H9 (cell line): ENCODE results near the gene TMEM134. TPM values are rescaled to one million over a fixed set of nuclear protein-coding genes. Genes with fewer than 3 reads are reported as not detected.

Source experiments
- DNase-seq: peaks from one replicate; pipeline ENCODE4 v3.0.0-alpha.2; 2017
- H2AFZ ChIP-seq: one replicate; pipeline ENCODE4 v1.6.1; 2013; ENCODE audit warnings: mild to moderate bottlenecking, low read length, control low read depth, moderate library complexity
- H2AK5ac ChIP-seq: 2 replicates; pipeline ENCODE4 v1.6.1; 2013; ENCODE audit warnings: low read length, control low read depth, mixed read lengths; ENCODE audit not compliant: insufficient read length
- H2BK120ac ChIP-seq: one replicate; pipeline ENCODE4 v1.6.1; 2013; ENCODE audit warnings: low read depth, mild to moderate bottlenecking, low read length, control low read depth, inconsistent platforms; ENCODE audit not compliant: poor library complexity, severe bottlenecking
- H2BK12ac ChIP-seq: 2 replicates; pipeline ENCODE4 v1.6.1; 2013; ENCODE audit warnings: low read length, control low read depth, mixed read lengths, low read depth; ENCODE audit not compliant: insufficient read length
- H2BK15ac ChIP-seq: 2 replicates; pipeline ENCODE4 v1.6.1; 2013; ENCODE audit warnings: low read depth, low read length, control low read depth
- H2BK20ac ChIP-seq: one replicate; pipeline ENCODE4 v1.6.1; 2013; ENCODE audit warnings: low read depth, mild to moderate bottlenecking, low read length, control low read depth, inconsistent platforms; ENCODE audit not compliant: poor library complexity, severe bottlenecking
- H2BK5ac ChIP-seq: 2 replicates; pipeline ENCODE4 v1.6.1; 2013; ENCODE audit warnings: low read length, control low read depth, mixed read lengths; ENCODE audit not compliant: insufficient read length
- H3K14ac ChIP-seq: 2 replicates; pipeline ENCODE4 v1.6.1; 2013; ENCODE audit warnings: low read length, control low read depth; ENCODE audit not compliant: insufficient read depth
- H3K18ac ChIP-seq: 2 replicates; pipeline ENCODE4 v1.6.1; 2013; ENCODE audit warnings: low read depth, mild to moderate bottlenecking, mixed read lengths, low read length, control low read depth; ENCODE audit not compliant: insufficient read length
- H3K23ac ChIP-seq: 2 replicates; pipeline ENCODE4 v1.6.1; 2013; ENCODE audit warnings: low read length, control low read depth, mixed read lengths, low read depth; ENCODE audit not compliant: insufficient read length
- H3K23me2 ChIP-seq: 2 replicates; pipeline ENCODE4 v1.6.1; 2013; ENCODE audit warnings: low read depth, mild to moderate bottlenecking, mixed read lengths, low read length, control low read depth; ENCODE audit not compliant: insufficient read length, poor library complexity, severe bottlenecking
- H3K27ac ChIP-seq: 2 replicates; pipeline ENCODE4 v1.5.1; 2013; ENCODE audit warnings: low read length, control low read depth, mixed read lengths, low read depth; ENCODE audit not compliant: insufficient read length
- H3K27me3 ChIP-seq: 2 replicates; pipeline ENCODE4 v1.6.1; 2013; ENCODE audit warnings: low read length, control low read depth, inconsistent platforms; ENCODE audit not compliant: insufficient read depth
- H3K4ac ChIP-seq: 2 replicates; pipeline ENCODE4 v1.6.1; 2013; ENCODE audit warnings: low read depth, mild to moderate bottlenecking, control low read depth, inconsistent platforms, low read length, moderate library complexity
- H3K4me1 ChIP-seq: 2 replicates; pipeline ENCODE4 v1.6.1; 2013; ENCODE audit warnings: low read length, control low read depth, inconsistent platforms; ENCODE audit not compliant: insufficient read depth
- H3K4me2 ChIP-seq: 2 replicates; pipeline ENCODE4 v1.6.1; 2013; ENCODE audit warnings: low read length, control low read depth, mixed read lengths; ENCODE audit not compliant: insufficient read length, insufficient read depth
- H3K56ac ChIP-seq: 2 replicates; pipeline ENCODE4 v1.6.1; 2013; ENCODE audit warnings: low read depth, mild to moderate bottlenecking, mixed read lengths, low read length, control low read depth; ENCODE audit not compliant: insufficient read length
- H3K79me1 ChIP-seq: 2 replicates; pipeline ENCODE4 v1.6.1; 2013; ENCODE audit warnings: low read depth, mild to moderate bottlenecking, moderate library complexity, low read length, control low read depth, inconsistent platforms; ENCODE audit not compliant: insufficient read depth, poor library complexity, severe bottlenecking
- H3K79me2 ChIP-seq: 2 replicates; pipeline ENCODE4 v1.6.1; 2013; ENCODE audit warnings: low read length, control low read depth, inconsistent platforms; ENCODE audit not compliant: insufficient read depth
- H3K9ac ChIP-seq: 2 replicates; pipeline ENCODE4 v1.6.1; 2013; ENCODE audit warnings: low read length, control low read depth, mixed read lengths; ENCODE audit not compliant: insufficient read length; ENCODE audit errors: extremely low read depth
- H3K9me3 ChIP-seq: one replicate; pipeline ENCODE4 v1.6.1; 2013; ENCODE audit warnings: low read depth, low read length, inconsistent platforms; ENCODE audit not compliant: control insufficient read depth
- H3T11ph ChIP-seq: one replicate; pipeline ENCODE4 v1.6.1; 2013; ENCODE audit warnings: mild to moderate bottlenecking, low read length, control low read depth, inconsistent platforms
- H4K20me1 ChIP-seq: one replicate; pipeline ENCODE4 v1.6.1; 2013; ENCODE audit not compliant: control insufficient read depth, insufficient read length, insufficient read depth
- H4K5ac ChIP-seq: 2 replicates; pipeline ENCODE4 v1.6.1; 2013; ENCODE audit warnings: low read depth, mild to moderate bottlenecking, mixed read lengths, low read length, control low read depth; ENCODE audit not compliant: insufficient read length
- H4K8ac ChIP-seq: replicated peaks from 2 replicates; pipeline ENCODE4 v1.6.1; 2013; ENCODE audit warnings: low read length, control low read depth, mixed read lengths, low read depth; ENCODE audit not compliant: insufficient read length
- H4K91ac ChIP-seq: 2 replicates; pipeline ENCODE4 v1.6.1; 2013; ENCODE audit warnings: low read depth, mild to moderate bottlenecking, moderate library complexity, mixed read lengths, low read length, control low read depth; ENCODE audit not compliant: insufficient read length
- H3K27ac Mint-ChIP-seq, 3 experiments: 2 replicates in 2 of 3; 3 replicates in 1 of 3; pipeline ENCODE4 v1.8.0; 2020 to 2021; ENCODE audit warnings: mixed read lengths in 3 of 3, mild to moderate bottlenecking in 1 of 3, moderate library complexity in 1 of 3
- H3K27me3 Mint-ChIP-seq: 2 replicates; pipeline ENCODE4 v1.8.0; 2021; ENCODE audit warnings: low read depth, mild to moderate bottlenecking, moderate library complexity, mixed read lengths
- H3K36me3 Mint-ChIP-seq, 3 experiments: 2 replicates in 2 of 3; 3 replicates in 1 of 3; pipeline ENCODE4 v1.8.0; 2020 to 2021; ENCODE audit warnings: low read depth in 3 of 3, mixed read lengths in 3 of 3; ENCODE audit not compliant: insufficient read depth in 1 of 3
- H3K4me1 Mint-ChIP-seq, 2 experiments: 2 replicates each; pipeline ENCODE4 v1.8.0; 2020; ENCODE audit warnings: mixed read lengths in 2 of 2
- H3K4me3 Mint-ChIP-seq, 2 experiments: 2 replicates in 1 of 2; 3 replicates in 1 of 2; pipeline ENCODE4 v1.8.0; 2020 to 2021; ENCODE audit warnings: mild to moderate bottlenecking in 2 of 2, mixed read lengths in 2 of 2, moderate library complexity in 1 of 2
- H3K9me3 Mint-ChIP-seq, 2 experiments: 2 replicates in 1 of 2; 3 replicates in 1 of 2; pipeline ENCODE4 v1.8.0; 2020; ENCODE audit warnings: mild to moderate bottlenecking in 2 of 2, mixed read lengths in 2 of 2, moderate library complexity in 1 of 2
- WGBS: extraction: QIAGEN DNeasy Blood & Tissue Kit; methylation state at CpG from one replicate; pipeline ENCODE4 v1.1.7; 2013; ENCODE audit warnings: missing lambda C conversion rate, low lambda C conversion rate, mixed read lengths; ENCODE audit not compliant: insufficient read length; ENCODE audit errors: extremely low coverage; 5-methylcytosine and 5-hydroxymethylcytosine counted together
- total RNA-seq: library from RNA; stranded (reverse); gene quantifications from 2 replicates; pipeline ENCODE4 v1.2.1, GENCODE V29; 2021
- TF ChIP-seq, protein P1 (sequence below): fragments of 200-600 bp; sonication (generic); conservative IDR thresholded peaks from 3 replicates; pipeline ENCODE4 v1.8.0; 2021; ENCODE audit warnings: antibody characterized with exemption, mild to moderate bottlenecking

Gene TMEM134
- total RNA-seq, 1 experiment from 2014 or later: 53.6 TPM

DNA sequence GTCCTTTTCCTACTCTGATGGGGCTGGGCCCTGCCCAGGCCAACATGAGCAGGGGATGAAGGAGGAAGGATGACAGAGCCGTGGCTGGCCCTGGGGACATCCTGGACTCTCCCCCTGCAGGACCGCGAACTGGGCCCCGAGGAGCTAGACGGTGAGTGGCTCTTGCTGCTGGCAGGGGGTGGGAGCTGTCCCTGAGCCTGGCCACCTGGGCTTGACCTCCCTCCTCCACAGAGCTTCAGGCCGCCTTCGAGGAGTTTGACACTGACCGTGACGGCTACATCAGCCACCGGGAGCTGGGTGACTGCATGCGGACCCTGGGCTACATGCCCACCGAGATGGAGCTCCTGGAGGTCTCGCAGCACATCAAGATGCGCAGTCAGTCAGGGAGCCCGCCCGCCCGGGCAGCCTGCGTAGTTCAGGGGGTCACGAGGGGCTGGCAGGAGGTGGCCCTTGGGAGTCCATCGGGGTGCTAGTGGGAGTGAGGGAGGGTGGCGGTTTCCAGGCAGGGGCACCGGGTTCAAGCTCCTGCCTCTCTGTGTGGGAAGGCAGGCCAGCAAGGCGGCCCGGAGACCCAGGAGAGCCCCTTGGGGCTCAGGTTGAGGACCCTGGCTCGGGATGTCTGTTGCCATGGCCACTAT, 12.9 kb downstream of the TMEM134 start:
- Histone ChIP-seq H3K56ac (no peak overlapping the region), H4K5ac (no peak overlapping the region), H3K18ac (no peak overlapping the region), H2BK120ac (no peak overlapping the region), H3K23me2 (peaks cover 5% of the 10 kb centered on the region), H3K9me3 (no peaks in the 10 kb centered on the region), H3K79me1 (no peaks in the 10 kb centered on the region), H2BK5ac (no peak overlapping the region), H3K9ac (no peak overlapping the region), H3K27me3 (no peaks in the 10 kb centered on the region), H2BK12ac (no peak overlapping the region), H4K8ac (no peak overlapping the region), H3K23ac (no peak overlapping the region), H3K4ac (no peak overlapping the region; the same call in 1 of the 2 replicates), H3K14ac (no peak overlapping the region), H4K20me1 (no peaks in the 10 kb centered on the region), H3K4me2 (no peak overlapping the region), H2BK20ac (no peak overlapping the region), H2AFZ (no peak overlapping the region), H2AK5ac (no peak overlapping the region), H3K27ac (no peak overlapping the region), H2BK15ac (no peak overlapping the region), H4K91ac (no peak overlapping the region), H3K79me2 (no peaks in the 10 kb centered on the region), H3K4me1 (no peaks in the 10 kb centered on the region), H3T11ph (no peak overlapping the region)
- H3K36me3 Mint-ChIP-seq: no peaks in the 10 kb centered on the region
- no peak overlapping the region for H3K27ac Mint-ChIP-seq
- WGBS: no CpG with 5 or more reads among the region's 25 CpGs
- H3K4me1 Mint-ChIP-seq: no peaks in the 10 kb centered on the region
- TF ChIP-seq, protein P1, sequence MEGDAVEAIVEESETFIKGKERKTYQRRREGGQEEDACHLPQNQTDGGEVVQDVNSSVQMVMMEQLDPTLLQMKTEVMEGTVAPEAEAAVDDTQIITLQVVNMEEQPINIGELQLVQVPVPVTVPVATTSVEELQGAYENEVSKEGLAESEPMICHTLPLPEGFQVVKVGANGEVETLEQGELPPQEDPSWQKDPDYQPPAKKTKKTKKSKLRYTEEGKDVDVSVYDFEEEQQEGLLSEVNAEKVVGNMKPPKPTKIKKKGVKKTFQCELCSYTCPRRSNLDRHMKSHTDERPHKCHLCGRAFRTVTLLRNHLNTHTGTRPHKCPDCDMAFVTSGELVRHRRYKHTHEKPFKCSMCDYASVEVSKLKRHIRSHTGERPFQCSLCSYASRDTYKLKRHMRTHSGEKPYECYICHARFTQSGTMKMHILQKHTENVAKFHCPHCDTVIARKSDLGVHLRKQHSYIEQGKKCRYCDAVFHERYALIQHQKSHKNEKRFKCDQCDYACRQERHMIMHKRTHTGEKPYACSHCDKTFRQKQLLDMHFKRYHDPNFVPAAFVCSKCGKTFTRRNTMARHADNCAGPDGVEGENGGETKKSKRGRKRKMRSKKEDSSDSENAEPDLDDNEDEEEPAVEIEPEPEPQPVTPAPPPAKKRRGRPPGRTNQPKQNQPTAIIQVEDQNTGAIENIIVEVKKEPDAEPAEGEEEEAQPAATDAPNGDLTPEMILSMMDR: no peak
- no peak overlapping the region for H3K4me3 Mint-ChIP-seq
- H3K9me3 Mint-ChIP-seq: no peaks in the 10 kb centered on the region; a peak in 1 of 5 replicates
- DNase-seq: no peak
- peaks cover 17% of the 10 kb centered on the region for H3K27me3 Mint-ChIP-seq
